Activated naive CD4-positive, alpha-beta T cell treated with anti-CD3 and anti-CD28 coated beads, Interleukin-2, amount 50 U/mL, for 72 hours (primary cell): ENCODE measurements around the gene SUGP1. TPM values are rescaled to one million over a fixed set of nuclear protein-coding genes. Genes with fewer than 3 reads are reported as not detected.
"Not testable (repeated sequence)": the region's sequence is repeated elsewhere in the genome, so short reads cannot be mapped to it uniquely, and the experiment has no call there.

Experiments
- ATAC-seq, 2 donors: fragments of 150-1000 bp; cut with Tn5 transposase; 2 replicates each; pipeline ENCODE4 v1.10.0; 2021; ENCODE audit warnings: mild to moderate bottlenecking in 2 of 2, moderate library complexity in 2 of 2
- DNase-seq, 2 donors: peaks; one replicate each; pipeline ENCODE4 v3.0.0; 2021 to 2022; ENCODE audit warnings: low spot score in 2 of 2
- H3K27ac Mint-ChIP-seq, 2 donors: one replicate each; pipeline ENCODE4 v1.8.0; 2022; ENCODE audit warnings: mild to moderate bottlenecking in 2 of 2, mixed read lengths in 2 of 2
- H3K36me3 Mint-ChIP-seq, 2 donors: one replicate each; pipeline ENCODE4 v1.8.0; 2022; ENCODE audit warnings: mixed read lengths in 2 of 2
- H3K9me3 Mint-ChIP-seq, 2 donors: one replicate each; pipeline ENCODE4 v1.8.0; 2022; ENCODE audit warnings: mixed read lengths in 2 of 2
- total RNA-seq, 2 donors: library from RNA; stranded (reverse); gene quantifications; one replicate each; pipeline ENCODE4 v1.2.3, GENCODE V29; 2022

SUGP1 gene
- 10 to 100 TPM; 55.1 to 55.4 TPM for total RNA-seq

GRCh38 chr19:19320361-19321140, at the start of gene SUGP1, which contains the start of gene MAU2:
TSS of gene SUGP1 (minus strand) at chr19:19320509. CDS start at chr19:19320496, 13 bp downstream.
TSS of gene MAU2 (plus strand) at chr19:19320829. CDS start at chr19:19320860, 31 bp downstream.
- Mint-ChIP-seq H3K36me3 (peaks cover 6 to 14% of the 10 kb centered on the region in 2 donors), H3K27ac (peak within 1 kb of the TSS; percentile 89 to 100), H3K9me3 (no peaks in the 10 kb centered on the region)
- DNase-seq (peak; percentile 89 to 95), ATAC-seq (peak; percentile 91 to 95)

- DNase-seq, result no peak
- Mint-ChIP-seq H3K36me3 (no peaks in the 10 kb centered on the region), H3K27ac (no peak overlapping the region), H3K9me3 (no peaks in the 10 kb centered on the region)
- no peak for ATAC-seq
Measured at GRCh38 chr19:19368087-19368486, 47.8 kb upstream of the SUGP1 start.

DNA sequence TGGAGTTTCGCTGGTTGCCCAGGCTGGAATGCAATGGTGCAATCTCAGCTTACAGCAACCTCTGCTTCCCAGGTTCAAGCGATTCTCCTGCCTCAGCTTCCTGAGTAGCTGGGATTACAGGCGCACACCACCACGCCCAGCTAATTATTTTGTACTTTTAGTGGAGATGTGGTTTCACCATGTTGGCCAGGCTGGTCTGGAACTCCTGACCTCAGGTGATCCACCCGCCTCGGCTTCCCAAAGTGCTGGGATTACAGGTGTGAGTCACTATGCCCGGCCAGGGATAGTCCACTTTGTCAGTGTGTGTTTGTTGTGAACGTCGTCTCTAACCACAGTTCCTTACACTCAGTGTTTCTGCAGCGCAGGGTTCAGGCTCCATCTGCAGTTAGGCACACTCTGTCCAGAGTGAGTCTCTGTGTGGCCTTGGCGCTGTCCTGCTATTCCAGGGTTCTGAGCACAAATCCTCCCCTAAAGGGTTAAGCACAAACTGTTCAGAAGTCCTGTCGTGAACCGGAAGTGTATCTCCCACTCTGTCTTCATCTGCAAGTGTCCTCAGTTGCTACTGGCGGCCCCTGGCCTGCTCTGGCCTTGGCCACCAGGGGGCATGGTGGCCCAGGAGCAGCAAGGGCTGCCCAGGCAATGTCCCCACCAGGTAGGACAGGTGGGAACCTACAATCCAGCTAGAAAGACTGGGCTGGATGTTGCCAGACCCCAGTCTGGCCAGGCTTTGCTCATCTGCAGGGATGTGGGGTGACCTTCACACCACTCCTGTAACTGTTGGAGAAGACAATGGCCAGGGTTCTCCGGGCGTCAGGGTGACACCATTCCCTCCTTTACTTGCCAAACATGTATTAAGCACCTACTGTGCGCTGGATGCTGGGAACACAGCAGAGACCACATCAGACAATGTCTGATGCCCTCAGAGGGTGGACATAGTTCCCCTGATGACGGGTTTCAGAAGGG, 46.4 kb upstream of the SUGP1 start:
- no peaks in the 10 kb centered on the region for H3K9me3 Mint-ChIP-seq
- ATAC-seq (peak; percentile 85 to 91), DNase-seq (peak; percentile 80 to 81)
- H3K36me3 Mint-ChIP-seq, result no peaks in the 10 kb centered on the region
- H3K27ac Mint-ChIP-seq, result peak overlapping the region; percentile 75 to 87

- H3K36me3 Mint-ChIP-seq, result no peaks in the 10 kb centered on the region
- no peaks in the 10 kb centered on the region for H3K9me3 Mint-ChIP-seq
- DNase-seq, result no peak
- no peak for ATAC-seq
- H3K27ac Mint-ChIP-seq, result peak overlapping the region in 1 of 2 donors; percentile 52
Measured at GRCh38 chr19:19362075-19362474, 41.8 kb upstream of the SUGP1 start.

- peak; percentile 74 to 79 for DNase-seq
- Mint-ChIP-seq H3K27ac (peak overlapping the region; percentile 52 to 77), H3K36me3 (no peaks in the 10 kb centered on the region)
Measured at GRCh38 chr19:19361075-19361594, 40.8 kb upstream of the SUGP1 start.

DNA sequence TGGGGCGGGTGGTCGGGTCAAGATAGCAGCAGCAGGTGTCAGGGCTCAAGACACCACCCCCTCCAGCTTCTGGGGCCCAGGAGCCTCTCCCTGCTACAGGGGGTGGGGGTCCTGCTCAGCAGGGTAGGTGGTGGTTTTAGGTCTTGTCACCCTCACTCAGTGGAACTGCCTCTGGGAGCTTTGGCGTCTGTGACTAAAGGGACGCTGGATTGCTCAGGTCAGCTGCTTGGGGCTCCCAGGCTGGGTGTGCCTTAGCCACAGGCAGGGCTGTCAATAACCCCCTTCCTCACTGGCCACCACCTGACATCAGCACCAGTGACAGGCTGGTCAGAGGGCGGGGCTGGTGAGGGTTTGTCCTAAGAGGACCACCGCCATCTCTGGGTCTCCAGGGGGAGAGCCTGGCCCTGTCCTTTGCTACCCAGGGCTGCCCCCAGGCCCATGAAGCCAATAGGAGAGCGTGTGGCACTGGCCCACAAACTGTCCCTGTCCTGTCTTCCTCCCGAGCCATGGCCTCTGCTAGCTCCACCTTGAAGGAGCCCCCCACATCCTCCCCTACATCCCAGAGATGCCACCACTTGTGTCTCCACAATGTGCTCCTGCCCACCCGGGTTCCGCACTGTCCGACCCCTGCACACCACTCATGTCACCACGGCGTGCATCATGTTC, 36.7 kb upstream of the SUGP1 start:
- Mint-ChIP-seq H3K36me3 (peaks cover 0 to 7% of the 10 kb centered on the region in 2 donors), H3K9me3 (no peaks in the 10 kb centered on the region), H3K27ac (peak overlapping the region; percentile 46 to 65)
- DNase-seq (no peak), ATAC-seq (no peak)

More at GRCh38 chr19:19361075-19361594, 40.8 kb upstream of the SUGP1 start:
- H3K9me3 Mint-ChIP-seq, result no peaks in the 10 kb centered on the region
- peak; percentile 74 to 78 for ATAC-seq

DNA sequence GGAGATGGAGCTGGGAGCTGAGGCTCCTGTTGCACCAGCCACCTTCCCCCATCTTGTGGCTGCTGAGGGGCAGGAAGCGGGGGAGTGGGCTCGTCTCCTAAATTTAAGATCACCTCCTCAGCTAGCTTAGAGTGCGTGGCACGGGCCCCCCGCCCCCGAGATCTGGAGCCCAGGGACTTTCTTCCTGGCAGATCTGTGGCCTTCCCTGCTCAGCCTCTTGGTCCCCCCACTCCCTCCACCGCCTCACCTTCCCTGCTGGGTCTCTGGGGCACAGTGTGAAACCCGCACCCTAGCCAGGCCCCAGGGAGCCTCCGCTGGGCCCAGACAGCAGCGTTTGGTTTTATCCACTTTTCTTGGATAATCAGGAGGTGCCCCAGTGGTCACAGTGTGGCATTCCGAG, 36.2 kb upstream of the SUGP1 start:
- DNase-seq, result no peak
- Mint-ChIP-seq H3K27ac (no peak overlapping the region), H3K36me3 (peaks cover 0 to 7% of the 10 kb centered on the region in 2 donors), H3K9me3 (no peaks in the 10 kb centered on the region)
- no peak for ATAC-seq

DNA sequence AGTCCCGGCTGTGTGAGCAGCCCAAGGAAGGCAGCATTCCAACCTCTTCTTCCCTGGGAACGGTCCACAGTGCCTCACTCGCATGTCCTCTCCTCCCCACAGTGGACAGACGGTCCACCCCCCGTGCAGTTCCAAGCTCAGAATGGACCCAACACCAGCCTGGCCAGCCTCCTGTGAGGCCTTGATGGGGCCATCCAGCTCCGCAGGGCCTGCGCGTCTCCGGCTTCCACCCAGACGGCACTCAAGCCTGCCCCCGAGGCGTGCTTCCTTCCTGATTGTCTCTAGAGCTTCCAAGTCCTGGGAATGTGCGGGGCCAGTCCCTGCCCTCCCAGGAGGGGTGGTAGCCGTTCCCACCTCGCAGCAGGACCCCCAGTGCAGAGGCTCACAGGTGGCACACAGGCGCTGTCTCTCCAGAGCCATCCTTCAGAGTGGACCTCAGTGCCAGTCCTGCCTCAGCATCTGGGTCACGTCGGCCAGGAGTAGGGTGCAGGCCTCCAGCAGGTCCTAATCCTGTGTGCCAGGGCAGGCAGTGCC, 35.4 kb upstream of the SUGP1 start:
- H3K9me3 Mint-ChIP-seq, result no peaks in the 10 kb centered on the region
- H3K27ac Mint-ChIP-seq, result no peak overlapping the region
- no peak for ATAC-seq
- peaks cover 0 to 7% of the 10 kb centered on the region in 2 donors for H3K36me3 Mint-ChIP-seq
- no peak for DNase-seq

GRCh38 chr19:19354932-19355331, 34.6 kb upstream of the SUGP1 start:
- Mint-ChIP-seq H3K36me3 (peaks cover 0 to 7% of the 10 kb centered on the region in 2 donors), H3K27ac (no peak overlapping the region), H3K9me3 (no peaks in the 10 kb centered on the region)
- no peak for DNase-seq
- ATAC-seq, result no peak

- no peak for ATAC-seq
- Mint-ChIP-seq H3K27ac (peak overlapping the region in 1 of 2 donors; percentile 69), H3K36me3 (peaks cover 3 to 7% of the 10 kb centered on the region in 2 donors)
Measured at GRCh38 chr19:19354007-19354406, 33.7 kb upstream of the SUGP1 start.

DNA sequence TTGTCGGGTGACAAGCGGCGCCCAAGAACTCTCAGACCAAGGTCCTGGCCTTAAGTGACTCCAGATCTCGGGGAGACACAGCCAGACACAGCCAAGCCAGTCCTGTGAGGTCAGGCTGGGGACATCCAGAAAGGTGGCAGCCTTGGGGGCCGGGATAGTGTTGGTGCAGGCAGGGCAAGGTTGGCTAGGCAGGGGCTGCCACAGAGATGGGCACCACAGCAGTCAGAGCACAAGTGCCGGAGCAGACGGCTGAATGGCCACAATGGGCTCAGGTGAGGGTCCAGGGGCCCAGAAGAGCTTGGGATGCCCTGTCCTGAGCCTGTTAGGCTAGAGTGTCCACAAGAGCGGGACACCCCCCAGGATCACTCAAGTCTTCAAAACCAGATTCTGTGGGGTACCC, 32.5 kb upstream of the SUGP1 start:
- H3K36me3 Mint-ChIP-seq, result peaks cover 5 to 7% of the 10 kb centered on the region in 2 donors

More at GRCh38 chr19:19354007-19354406, 33.7 kb upstream of the SUGP1 start:
- no peak for DNase-seq
- no peaks in the 10 kb centered on the region for H3K9me3 Mint-ChIP-seq

DNA sequence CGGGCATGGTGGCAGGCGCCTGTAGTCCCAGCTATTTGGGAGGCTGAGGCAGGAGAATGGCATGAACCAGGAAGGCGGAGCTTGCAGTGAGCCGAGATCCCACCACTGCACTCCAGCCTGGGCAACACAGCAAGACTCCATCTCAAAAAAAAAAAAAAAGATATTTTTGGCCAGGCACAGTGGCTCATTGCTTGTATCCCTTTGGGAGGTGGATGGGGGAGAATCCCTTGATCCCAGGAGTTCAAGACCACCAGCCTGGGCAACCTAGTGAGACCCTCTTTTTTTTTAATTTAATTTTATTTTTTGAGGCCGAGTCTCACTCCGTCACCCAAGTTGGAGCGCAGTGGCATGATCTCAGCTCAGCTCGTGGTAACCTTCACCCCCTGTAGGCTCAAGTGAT, 30.4 kb upstream of the SUGP1 start:
- not testable (repeated sequence) for H3K36me3 Mint-ChIP-seq, H3K9me3 Mint-ChIP-seq, DNase-seq, ATAC-seq, H3K27ac Mint-ChIP-seq

More for the DNA sequence above, 32.5 kb upstream of the SUGP1 start:
- Mint-ChIP-seq H3K9me3 (no peaks in the 10 kb centered on the region), H3K27ac (peak overlapping the region; percentile 32 to 50)
- DNase-seq (no peak), ATAC-seq (no peak)

GRCh38 chr19:19349365-19349764, 29.1 kb upstream of the SUGP1 start:
- peaks cover 5 to 7% of the 10 kb centered on the region in 2 donors for H3K36me3 Mint-ChIP-seq
- no peak overlapping the region for H3K27ac Mint-ChIP-seq
- DNase-seq (no peak), ATAC-seq (no peak)
- H3K9me3 Mint-ChIP-seq, result no peaks in the 10 kb centered on the region

DNA sequence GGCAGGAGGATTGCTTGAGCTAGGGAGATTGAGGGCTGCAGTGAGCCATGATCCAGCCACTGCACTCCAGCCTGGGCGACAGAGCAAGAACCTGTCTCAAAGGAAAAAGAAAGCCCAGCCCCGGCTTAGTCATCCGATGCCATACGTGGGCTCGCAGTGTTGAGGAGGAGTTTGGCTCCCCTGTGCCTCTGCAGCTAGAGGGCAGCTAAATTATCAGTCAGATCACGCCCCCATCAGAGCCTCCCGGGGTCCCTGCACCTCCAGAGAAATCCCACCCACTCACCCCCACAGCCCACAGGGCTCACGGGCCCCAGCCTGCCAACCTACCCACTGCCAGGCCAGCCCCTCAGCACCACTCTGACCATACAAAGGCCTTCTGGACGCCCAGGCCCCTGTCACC, 28.0 kb upstream of the SUGP1 start:
- no peak for ATAC-seq
- DNase-seq, result no peak
- Mint-ChIP-seq H3K36me3 (peaks cover 5 to 7% of the 10 kb centered on the region in 2 donors), H3K9me3 (no peaks in the 10 kb centered on the region), H3K27ac (no peak overlapping the region)

GRCh38 chr19:19347401-19348110, 27.2 kb upstream of the SUGP1 start:
- no peaks in the 10 kb centered on the region for H3K9me3 Mint-ChIP-seq
- DNase-seq (no peak), ATAC-seq (no peak)
- peaks cover 5% of the 10 kb centered on the region in 2 donors for H3K36me3 Mint-ChIP-seq
- peak overlapping the region; percentile 23 to 93 for H3K27ac Mint-ChIP-seq
